Activated T-cell treated with anti-CD3 and anti-CD28 coated beads, Interleukin-2, amount 50 U/mL, for 72 hours (primary cell): ENCODE data around the gene TIAM2. TPM values are rescaled to one million over a fixed set of nuclear protein-coding genes. Genes with fewer than 3 reads are reported as not detected.

Source experiments
- ATAC-seq, 2 donors: fragments of 150-1000 bp; cut with Tn5 transposase; replicated peaks in 1 of 2; 2 replicates each; pipeline ENCODE4 v1.10.0; 2021; ENCODE audit warnings: moderate library complexity in 2 of 2, mild to moderate bottlenecking in 1 of 2
- DNase-seq, 2 donors: peaks; one replicate each; pipeline ENCODE4 v3.0.0; 2021 to 2022; ENCODE audit warnings: mixed read lengths in 1 of 2
- H3K27ac Mint-ChIP-seq: one replicate; pipeline ENCODE4 v1.8.0; 2022; ENCODE audit warnings: mild to moderate bottlenecking, moderate library complexity, mixed read lengths
- H3K27me3 Mint-ChIP-seq: one replicate; pipeline ENCODE4 v1.8.0; 2022; ENCODE audit warnings: low read depth, mixed read lengths
- H3K36me3 Mint-ChIP-seq, 2 donors: one replicate each; pipeline ENCODE4 v1.8.0; 2022; ENCODE audit warnings: mixed read lengths in 2 of 2, mild to moderate bottlenecking in 1 of 2; ENCODE audit not compliant: insufficient read depth in 2 of 2
- H3K4me1 Mint-ChIP-seq: one replicate; pipeline ENCODE4 v1.8.0; 2022; ENCODE audit warnings: low read depth, mixed read lengths
- H3K4me3 Mint-ChIP-seq, 2 donors: one replicate each; pipeline ENCODE4 v1.8.0; 2022; ENCODE audit warnings: mild to moderate bottlenecking in 2 of 2, mixed read lengths in 2 of 2, moderate library complexity in 2 of 2
- H3K9me3 Mint-ChIP-seq, 2 donors: one replicate each; pipeline ENCODE4 v1.8.0; 2022; ENCODE audit warnings: mixed read lengths in 2 of 2
- total RNA-seq, 2 donors: library from RNA; stranded (reverse); gene quantifications; one replicate each; pipeline ENCODE4 v1.2.3, GENCODE V29; 2022

TIAM2 gene
- total RNA-seq, 2 donors from 2014 or later = 8.3 to 9.7 TPM

GRCh38 chr6:155039618-155040017, 44.5 kb downstream of the TIAM2 start:
- Mint-ChIP-seq H3K36me3 (no peaks in the 10 kb centered on the region), H3K27me3 (peaks cover 35% of the 10 kb centered on the region), H3K27ac (no peak overlapping the region), H3K4me1 (peaks cover 8% of the 10 kb centered on the region), H3K9me3 (no peaks in the 10 kb centered on the region), H3K4me3 (no peak overlapping the region)
- no peak for ATAC-seq
- no peak for DNase-seq

GRCh38 chr6:155040154-155040553, 45.0 kb downstream of the TIAM2 start:
- no peak for DNase-seq
- no peaks in the 10 kb centered on the region for H3K36me3 Mint-ChIP-seq

GRCh38 chr6:155040901-155041650, 46.0 kb downstream of the TIAM2 start:
- H3K27ac Mint-ChIP-seq = no peak overlapping the region
- H3K27me3 Mint-ChIP-seq = peaks cover 38% of the 10 kb centered on the region
- H3K36me3 Mint-ChIP-seq = no peaks in the 10 kb centered on the region
- ATAC-seq (no peak), DNase-seq (no peak)
- H3K9me3 Mint-ChIP-seq = no peaks in the 10 kb centered on the region
- H3K4me3 Mint-ChIP-seq = no peak overlapping the region
- H3K4me1 Mint-ChIP-seq = peaks cover 12% of the 10 kb centered on the region

More at GRCh38 chr6:155040154-155040553, 45.0 kb downstream of the TIAM2 start:
- peaks cover 12% of the 10 kb centered on the region for H3K4me1 Mint-ChIP-seq
- H3K4me3 Mint-ChIP-seq = no peak overlapping the region
- H3K27me3 Mint-ChIP-seq = peaks cover 40% of the 10 kb centered on the region
- ATAC-seq = no peak
- no peaks in the 10 kb centered on the region for H3K9me3 Mint-ChIP-seq
- no peak overlapping the region for H3K27ac Mint-ChIP-seq

GRCh38 chr6:155041741-155042279, 46.7 kb downstream of the TIAM2 start:
- no peaks in the 10 kb centered on the region for H3K36me3 Mint-ChIP-seq
- no peak for DNase-seq
- H3K9me3 Mint-ChIP-seq = no peaks in the 10 kb centered on the region
- no peak overlapping the region for H3K27ac Mint-ChIP-seq
- peaks cover 42% of the 10 kb centered on the region for H3K27me3 Mint-ChIP-seq
- no peak for ATAC-seq
- H3K4me1 Mint-ChIP-seq = peaks cover 12% of the 10 kb centered on the region
- H3K4me3 Mint-ChIP-seq = no peak overlapping the region

- DNase-seq (no peak), ATAC-seq (no peak)
- Mint-ChIP-seq H3K36me3 (no peaks in the 10 kb centered on the region), H3K4me3 (no peak overlapping the region), H3K27me3 (peaks cover 50% of the 10 kb centered on the region), H3K9me3 (no peaks in the 10 kb centered on the region), H3K4me1 (peaks cover 12% of the 10 kb centered on the region), H3K27ac (no peak overlapping the region)
Measured at GRCh38 chr6:155042983-155043382, 47.9 kb downstream of the TIAM2 start.

GRCh38 chr6:155045561-155046404, 50.7 kb downstream of the TIAM2 start:
- H3K4me3 Mint-ChIP-seq = no peak overlapping the region
- H3K36me3 Mint-ChIP-seq = peaks cover 2 to 9% of the 10 kb centered on the region in 2 donors
- no peak for ATAC-seq
- H3K4me1 Mint-ChIP-seq = peaks cover 32% of the 10 kb centered on the region
- no peaks in the 10 kb centered on the region for H3K9me3 Mint-ChIP-seq
- no peak overlapping the region for H3K27ac Mint-ChIP-seq
- DNase-seq = no peak
- H3K27me3 Mint-ChIP-seq = peaks cover 45% of the 10 kb centered on the region

GRCh38 chr6:155047523-155047922, 52.4 kb downstream of the TIAM2 start:
- DNase-seq (no peak), ATAC-seq (no peak)
- Mint-ChIP-seq H3K27ac (no peak overlapping the region), H3K4me3 (no peak overlapping the region), H3K36me3 (peaks cover 2 to 9% of the 10 kb centered on the region in 2 donors), H3K27me3 (peaks cover 39% of the 10 kb centered on the region), H3K4me1 (peaks cover 36% of the 10 kb centered on the region), H3K9me3 (no peaks in the 10 kb centered on the region)

- ATAC-seq = peak; percentile 98 to 99
- peak; percentile 35 to 54 for DNase-seq
- no peak overlapping the region for H3K27ac Mint-ChIP-seq
- no peaks in the 10 kb centered on the region for H3K9me3 Mint-ChIP-seq
- peaks cover 24% of the 10 kb centered on the region for H3K4me1 Mint-ChIP-seq
- H3K27me3 Mint-ChIP-seq = peaks cover 15% of the 10 kb centered on the region
- peak overlapping the region; percentile 55 to 66 for H3K4me3 Mint-ChIP-seq
- peaks cover 2 to 9% of the 10 kb centered on the region in 2 donors for H3K36me3 Mint-ChIP-seq
Measured at GRCh38 chr6:155050311-155050710, 55.2 kb downstream of the TIAM2 start.

- no peak for ATAC-seq
- H3K36me3 Mint-ChIP-seq = peaks cover 0 to 2% of the 10 kb centered on the region in 2 donors
- H3K9me3 Mint-ChIP-seq = no peaks in the 10 kb centered on the region
- peaks cover 6% of the 10 kb centered on the region for H3K27me3 Mint-ChIP-seq
- peaks cover 15% of the 10 kb centered on the region for H3K4me1 Mint-ChIP-seq
- no peak overlapping the region for H3K27ac Mint-ChIP-seq
- H3K4me3 Mint-ChIP-seq = no peak overlapping the region
- DNase-seq = no peak
Measured at GRCh38 chr6:155054491-155055250, 59.6 kb downstream of the TIAM2 start.

GRCh38 chr6:155055729-155056128, 60.6 kb downstream of the TIAM2 start:
- no peaks in the 10 kb centered on the region for H3K9me3 Mint-ChIP-seq
- no peak for DNase-seq
- ATAC-seq = no peak
- H3K4me1 Mint-ChIP-seq = peaks cover 5% of the 10 kb centered on the region
- H3K27me3 Mint-ChIP-seq = peaks cover 6% of the 10 kb centered on the region
- no peak overlapping the region for H3K4me3 Mint-ChIP-seq
- H3K36me3 Mint-ChIP-seq = no peaks in the 10 kb centered on the region
- no peak overlapping the region for H3K27ac Mint-ChIP-seq

GRCh38 chr6:155056756-155057155, 61.6 kb downstream of the TIAM2 start:
- no peak for DNase-seq
- Mint-ChIP-seq H3K4me1 (no peaks in the 10 kb centered on the region), H3K4me3 (no peak overlapping the region), H3K9me3 (no peaks in the 10 kb centered on the region), H3K27me3 (peaks cover 6% of the 10 kb centered on the region), H3K27ac (no peak overlapping the region), H3K36me3 (no peaks in the 10 kb centered on the region)
- ATAC-seq = no peak

GRCh38 chr6:155061381-155061780, 66.3 kb downstream of the TIAM2 start:
- DNase-seq = no peak
- Mint-ChIP-seq H3K9me3 (peaks cover 0 to 2% of the 10 kb centered on the region in 2 donors), H3K36me3 (peaks cover 0 to 2% of the 10 kb centered on the region in 2 donors), H3K4me3 (no peak overlapping the region), H3K4me1 (peaks cover 9% of the 10 kb centered on the region), H3K27ac (no peak overlapping the region), H3K27me3 (peaks cover 6% of the 10 kb centered on the region)
- no peak for ATAC-seq
